Measurements from ENCODE around the gene CCDC102B. TPM values are rescaled to one million over a fixed set of nuclear protein-coding genes. Genes with fewer than 3 reads are reported as not detected.

The CCDC102B gene
- total RNA-seq, 1 donor from 2014 or later = 6.5 TPM

- Mint-ChIP-seq H3K36me3 (ENCODE audit: low read depth) (peaks cover 2% of the 10 kb centered on the region), H3K9me3 (peaks cover 4% of the 10 kb centered on the region), H3K27ac (ENCODE audit: unreplicated experiment) (no peak overlapping the region), H3K27me3 (ENCODE audit: low read depth) (no peaks in the 10 kb centered on the region), H3K4me3 (no peak overlapping the region), H3K4me1 (peaks cover 15% of the 10 kb centered on the region)
- DNase-seq (ENCODE audit: low read depth, low spot score) = no peak
- TF ChIP-seq, protein P1, sequence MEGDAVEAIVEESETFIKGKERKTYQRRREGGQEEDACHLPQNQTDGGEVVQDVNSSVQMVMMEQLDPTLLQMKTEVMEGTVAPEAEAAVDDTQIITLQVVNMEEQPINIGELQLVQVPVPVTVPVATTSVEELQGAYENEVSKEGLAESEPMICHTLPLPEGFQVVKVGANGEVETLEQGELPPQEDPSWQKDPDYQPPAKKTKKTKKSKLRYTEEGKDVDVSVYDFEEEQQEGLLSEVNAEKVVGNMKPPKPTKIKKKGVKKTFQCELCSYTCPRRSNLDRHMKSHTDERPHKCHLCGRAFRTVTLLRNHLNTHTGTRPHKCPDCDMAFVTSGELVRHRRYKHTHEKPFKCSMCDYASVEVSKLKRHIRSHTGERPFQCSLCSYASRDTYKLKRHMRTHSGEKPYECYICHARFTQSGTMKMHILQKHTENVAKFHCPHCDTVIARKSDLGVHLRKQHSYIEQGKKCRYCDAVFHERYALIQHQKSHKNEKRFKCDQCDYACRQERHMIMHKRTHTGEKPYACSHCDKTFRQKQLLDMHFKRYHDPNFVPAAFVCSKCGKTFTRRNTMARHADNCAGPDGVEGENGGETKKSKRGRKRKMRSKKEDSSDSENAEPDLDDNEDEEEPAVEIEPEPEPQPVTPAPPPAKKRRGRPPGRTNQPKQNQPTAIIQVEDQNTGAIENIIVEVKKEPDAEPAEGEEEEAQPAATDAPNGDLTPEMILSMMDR (conservative IDR thresholded peaks at IDR 0.05) = no peak
Measured at GRCh38 chr18:68766433-68766832, 31.4 kb upstream of the CCDC102B start.

GRCh38 chr18:68769461-68769860 lies 28.4 kb upstream of the CCDC102B start:
- Mint-ChIP-seq H3K36me3 (ENCODE audit: low read depth) (peaks cover 2% of the 10 kb centered on the region), H3K4me3 (no peak overlapping the region), H3K9me3 (peaks cover 2% of the 10 kb centered on the region), H3K4me1 (peaks cover 4% of the 10 kb centered on the region), H3K27me3 (ENCODE audit: low read depth) (no peaks in the 10 kb centered on the region), H3K27ac (ENCODE audit: unreplicated experiment) (no peak overlapping the region)
- TF ChIP-seq, protein P1 (conservative IDR thresholded peaks at IDR 0.05) = no peak
- no peak for DNase-seq (ENCODE audit: low read depth, low spot score)

DNA sequence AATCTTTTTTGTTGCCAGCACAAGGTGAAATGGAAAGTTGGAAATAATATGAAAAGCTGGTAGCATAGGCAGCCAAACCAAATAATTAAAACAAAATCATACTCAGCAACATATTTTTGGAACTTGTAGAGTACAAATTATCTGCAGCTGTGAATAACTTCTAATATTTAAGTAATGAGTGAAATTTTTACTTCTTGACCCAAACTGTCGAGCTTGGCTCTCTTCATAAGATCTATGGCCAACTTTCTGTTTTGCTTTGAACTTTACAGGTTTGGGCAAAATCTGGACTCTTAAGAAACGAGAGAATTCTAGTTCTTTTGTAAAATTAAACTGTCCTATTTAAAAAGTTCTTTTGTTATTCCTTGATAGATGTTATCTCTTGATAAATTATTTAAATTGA lies 25.6 kb upstream of the CCDC102B start:
- Mint-ChIP-seq H3K36me3 (ENCODE audit: low read depth) (peaks cover 2% of the 10 kb centered on the region), H3K4me1 (peaks cover 1% of the 10 kb centered on the region), H3K27ac (ENCODE audit: unreplicated experiment) (no peak overlapping the region), H3K4me3 (no peak overlapping the region), H3K27me3 (ENCODE audit: low read depth) (no peaks in the 10 kb centered on the region), H3K9me3 (peaks cover 2% of the 10 kb centered on the region)
- DNase-seq (ENCODE audit: low read depth, low spot score) = no peak
- TF ChIP-seq, protein P1 (conservative IDR thresholded peaks at IDR 0.05) = no peak

GRCh38 chr18:68778280-68778886 lies 19.5 kb upstream of the CCDC102B start:
- Mint-ChIP-seq H3K27ac (ENCODE audit: unreplicated experiment) (no peak overlapping the region), H3K4me3 (no peak overlapping the region), H3K27me3 (ENCODE audit: low read depth) (no peaks in the 10 kb centered on the region), H3K4me1 (no peaks in the 10 kb centered on the region), H3K9me3 (no peaks in the 10 kb centered on the region), H3K36me3 (ENCODE audit: low read depth) (no peaks in the 10 kb centered on the region)
- TF ChIP-seq, protein P1 (conservative IDR thresholded peaks at IDR 0.05) = no peak
- DNase-seq (ENCODE audit: low read depth, low spot score) = no peak

- no peak for DNase-seq (ENCODE audit: low read depth, low spot score)
- Mint-ChIP-seq H3K9me3 (no peaks in the 10 kb centered on the region), H3K36me3 (ENCODE audit: low read depth) (peaks cover 3% of the 10 kb centered on the region), H3K4me1 (no peaks in the 10 kb centered on the region), H3K27me3 (ENCODE audit: low read depth) (no peaks in the 10 kb centered on the region), H3K27ac (ENCODE audit: unreplicated experiment) (no peak overlapping the region), H3K4me3 (no peak overlapping the region)
- TF ChIP-seq, protein P1 (conservative IDR thresholded peaks at IDR 0.05) = no peak
Measured at GRCh38 chr18:68779169-68779568, 18.7 kb upstream of the CCDC102B start.

All from neural crest cell (in vitro differentiated cells).